Heart right ventricle (tissue), 16 donors: ENCODE data around the gene TMX3. TPM values are rescaled to one million over a fixed set of nuclear protein-coding genes. Genes with fewer than 3 reads are reported as not detected.

Experiments
- ATAC-seq, 8 donors: fragments of 200-7000 bp; cut with Tn5 transposase; one replicate each; pipeline ENCODE4 v1.9.1; 2020; ENCODE audit warnings: mild to moderate bottlenecking in 8 of 8, moderate library complexity in 8 of 8, moderate number of reproducible peaks in 1 of 8
- DNase-seq, 2 donors: peaks; one replicate each; pipeline ENCODE4 v3.0.0-alpha.2; 2020
- H3K27ac ChIP-seq, 10 donors: fragments of 200-600 bp; sonication (generic) in 2 of 10; one replicate each; pipeline versions ENCODE4 v1.5.0 to v1.8.0; 2020 to 2022; ENCODE audit warnings: mild to moderate bottlenecking in 3 of 10
- H3K27me3 ChIP-seq, 7 donors: fragments of 200-600 bp; one replicate each; pipeline ENCODE4 v1.8.0; 2021 to 2022; ENCODE audit warnings: mild to moderate bottlenecking in 2 of 7
- H3K36me3 ChIP-seq, 9 donors: fragments of 200-600 bp; sonication (generic) in 1 of 9; one replicate each; pipeline versions ENCODE4 v1.5.0 to v1.8.0; 2020 to 2022; ENCODE audit warnings: mild to moderate bottlenecking in 2 of 9
- H3K4me1 ChIP-seq, 9 donors: fragments of 200-600 bp; sonication (generic) in 1 of 9; one replicate each; pipeline versions ENCODE4 v1.5.0 to v1.8.0; 2020 to 2022; ENCODE audit warnings: mild to moderate bottlenecking in 4 of 9
- H3K4me3 ChIP-seq, 10 donors: fragments of 200-600 bp; sonication (generic) in 2 of 10; one replicate each; pipeline versions ENCODE4 v1.5.0 to v1.8.0; 2020 to 2022; ENCODE audit warnings: mild to moderate bottlenecking in 7 of 10, moderate library complexity in 2 of 10
- H3K9me3 ChIP-seq, 11 donors: fragments of 200-600 bp in 10 of 11; sonication (generic) in 2 of 11; one replicate each; pipeline versions ENCODE4 v1.5.0 to v1.8.0; 2013 to 2022; ENCODE audit warnings: mild to moderate bottlenecking in 2 of 11, control low read depth in 1 of 11, moderate library complexity in 1 of 11
- WGBS, 2 donors: extraction: QIAGEN DNeasy Blood & Tissue Kit; methylation state at CpG; one replicate each; pipeline ENCODE4 v1.1.7; 2013; ENCODE audit warnings: inconsistent platforms in 1 of 2; 5-methylcytosine and 5-hydroxymethylcytosine counted together
- intact Hi-C, 10 donors: fragments of 100-400 bp; cut with DNase I; formaldehyde crosslinking; loops; one replicate each; pipeline versions ENCODE4 v1.11.1 to v1.14.2; 2022
- polyA plus RNA-seq, 2 donors: library from polyadenylated mRNA; stranded (reverse); fragments of 200-250 nt; gene quantifications; one replicate each; pipeline ENCODE4 v1.2.3, GENCODE V29; 2013
- total RNA-seq, 10 donors: library from RNA; stranded (reverse); fragmentation: NEBNext Ultra II Directional in 3 of 10; extraction: Animal tissue kit (Norgen Biotek cat#: 25700) in 3 of 10; gene quantifications; one replicate each; pipeline versions ENCODE4 v1.2.1 to v1.2.4, GENCODE V29; 2021 to 2023
- TF ChIP-seq, protein P1 (sequence below), 9 donors: fragments of 200-600 bp; sonication (generic) in 2 of 9; IDR thresholded peaks; one replicate each; pipeline versions ENCODE4 v1.5.0 to v1.8.0; 2021 to 2022; ENCODE audit warnings: antibody characterized with exemption in 9 of 9, mild to moderate bottlenecking in 5 of 9, moderate library complexity in 1 of 9
- donor health status: Arrhythmogenic right ventricular cardiomyopathy.
- donor health status: ischemic (EF 13 %, LVEDD 7.1; RV severe dilation, severe dysfunction).
- donor health status: healthy with polysubstance abuse.
- donor health status: DM: no; HTN: yes; CAD: no.
- donor health status: DM: no; HTN: no; CAD: no.
- donor health status: ischemic (EF 25% LVEDD 6.9; RV normal size, moderate dysfunction).
- donor health status: ischemic (EF 25% LVEDD 5.7; RV mildly dilated, moderate dysfunction).
- donor health status: healthy.
- donor health status: DM: yes; HTN: yes; CAD: no.
- donor health status: Ischemic cardiomyopathy.
- donor health status: ischemic (EF 35%, LVEDD 5.7; RV mildly dilated, moderate dysfunction).
- donor health status: nonischemic (EF 11% LVEDD 7.7; RV severe dilation, severe dysfunction).
- donor health status: DM: yes; HTN: yes; CAD: no.
- donor health status: PGD.
- donor health status: ischemic (EF 29% LVEDD 5.4; RV normal size, mild dysfunction).
- donor health status: nonischemic (EF 23%, LVEDD 6.1; RV moderate dilation, normal function).

Gene TMX3
- total and polyA plus RNA-seq, 12 donors = 13.3 to 38.8 (median 29.8) TPM

DNA sequence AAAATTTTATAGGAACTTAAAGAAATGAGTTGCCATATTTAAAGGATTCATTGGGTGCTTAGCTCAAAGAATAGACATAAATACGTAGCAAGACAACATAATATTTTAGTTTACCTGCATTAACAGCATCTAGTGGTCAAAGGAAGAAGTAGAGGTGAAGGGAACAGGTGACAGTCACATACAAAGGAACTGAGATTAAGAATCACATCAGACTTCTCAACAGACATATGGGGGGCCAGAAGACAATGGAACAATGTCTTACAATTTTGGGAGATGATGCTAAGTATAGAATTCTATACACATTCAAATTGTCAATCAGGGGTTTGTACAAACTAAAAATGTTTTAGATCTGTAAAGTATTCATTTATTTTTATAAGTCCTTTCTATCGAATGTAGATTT is 44.4 kb upstream of the TMX3 start:
- peaks cover 0 to 7% (median 0%) of the 10 kb centered on the region in 9 donors for H3K4me1 ChIP-seq
- no peak overlapping the region for H3K4me3 ChIP-seq
- no peaks in the 10 kb centered on the region for H3K36me3 ChIP-seq
- TF ChIP-seq, protein P1, sequence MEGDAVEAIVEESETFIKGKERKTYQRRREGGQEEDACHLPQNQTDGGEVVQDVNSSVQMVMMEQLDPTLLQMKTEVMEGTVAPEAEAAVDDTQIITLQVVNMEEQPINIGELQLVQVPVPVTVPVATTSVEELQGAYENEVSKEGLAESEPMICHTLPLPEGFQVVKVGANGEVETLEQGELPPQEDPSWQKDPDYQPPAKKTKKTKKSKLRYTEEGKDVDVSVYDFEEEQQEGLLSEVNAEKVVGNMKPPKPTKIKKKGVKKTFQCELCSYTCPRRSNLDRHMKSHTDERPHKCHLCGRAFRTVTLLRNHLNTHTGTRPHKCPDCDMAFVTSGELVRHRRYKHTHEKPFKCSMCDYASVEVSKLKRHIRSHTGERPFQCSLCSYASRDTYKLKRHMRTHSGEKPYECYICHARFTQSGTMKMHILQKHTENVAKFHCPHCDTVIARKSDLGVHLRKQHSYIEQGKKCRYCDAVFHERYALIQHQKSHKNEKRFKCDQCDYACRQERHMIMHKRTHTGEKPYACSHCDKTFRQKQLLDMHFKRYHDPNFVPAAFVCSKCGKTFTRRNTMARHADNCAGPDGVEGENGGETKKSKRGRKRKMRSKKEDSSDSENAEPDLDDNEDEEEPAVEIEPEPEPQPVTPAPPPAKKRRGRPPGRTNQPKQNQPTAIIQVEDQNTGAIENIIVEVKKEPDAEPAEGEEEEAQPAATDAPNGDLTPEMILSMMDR (IDR thresholded peaks at IDR 0.05) = no peak
- peaks cover 0 to 18% (median 0%) of the 10 kb centered on the region in 11 donors for H3K9me3 ChIP-seq
- H3K27me3 ChIP-seq = no peaks in the 10 kb centered on the region
- ATAC-seq = no peak
- 91 to 93% methylated on average over 2 of the region's 2 CpGs for WGBS, 2 donors
- H3K27ac ChIP-seq = no peak overlapping the region
- DNase-seq = no peak
- intact Hi-C loops = no loop called here

DNA sequence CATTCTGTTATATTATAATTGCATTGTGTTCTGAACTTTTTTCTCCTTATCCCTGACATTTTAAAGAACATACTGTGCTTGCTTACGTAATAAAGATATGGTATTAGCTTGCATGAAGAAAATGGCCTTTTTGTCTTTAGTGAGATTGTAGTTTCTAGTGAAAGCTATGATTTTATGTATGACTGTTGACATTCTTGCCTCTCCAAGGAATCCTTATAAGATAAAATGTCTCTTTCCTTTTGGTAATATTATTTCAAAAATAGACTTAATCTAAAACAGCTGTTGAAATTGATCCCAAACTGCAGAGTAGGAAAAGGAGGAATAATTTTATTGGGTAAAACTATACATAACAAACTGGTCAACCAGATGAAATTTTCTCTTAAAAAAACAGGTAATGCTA is 42.2 kb upstream of the TMX3 start:
- no peak for DNase-seq
- ATAC-seq = peak in 2 of 8 donors; percentile 20 to 39
- WGBS, 2 donors = 66 to 67% methylated on average over 1 of the region's 1 CpG
- Histone ChIP-seq H3K27me3 (no peaks in the 10 kb centered on the region), H3K36me3 (no peaks in the 10 kb centered on the region), H3K4me1 (peaks cover 0 to 5% (median 0%) of the 10 kb centered on the region in 9 donors), H3K4me3 (no peak overlapping the region), H3K27ac (peak overlapping the region in 1 of 10 donors; percentile 31), H3K9me3 (peaks cover 0 to 20% (median 0%) of the 10 kb centered on the region in 11 donors)
- TF ChIP-seq, protein P1 (IDR thresholded peaks at IDR 0.05) = no peak
- intact Hi-C loops = no loop called here

DNA sequence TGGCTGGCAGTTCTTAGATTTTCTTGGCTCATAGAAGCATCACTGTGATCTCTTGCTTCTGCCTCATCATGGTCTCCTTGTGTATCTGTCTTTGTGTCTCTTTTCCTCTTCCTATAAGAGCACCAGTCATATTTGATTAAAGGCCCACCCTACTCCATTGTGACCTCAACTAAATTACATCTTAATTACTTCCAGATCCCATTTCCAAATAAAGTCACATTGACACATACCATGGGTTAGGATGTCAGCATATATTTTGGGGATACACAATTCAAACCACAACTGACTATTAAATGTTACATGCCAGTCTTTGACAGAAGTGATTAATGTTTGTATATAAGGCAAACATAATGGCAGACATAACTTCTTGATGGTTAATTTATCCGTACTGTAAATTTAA is 27.3 kb upstream of the TMX3 start:
- no peaks in the 10 kb centered on the region for H3K27me3 ChIP-seq
- H3K36me3 ChIP-seq = no peaks in the 10 kb centered on the region
- no peak overlapping the region for H3K27ac ChIP-seq
- no peak overlapping the region for H3K4me3 ChIP-seq
- ATAC-seq (no peak), DNase-seq (no peak)
- WGBS, 2 donors = 91 to 93% methylated on average over 1 of the region's 1 CpG
- TF ChIP-seq, protein P1 (IDR thresholded peaks at IDR 0.05) = no peak
- H3K4me1 ChIP-seq = peaks cover 0 to 5% (median 0%) of the 10 kb centered on the region in 9 donors
- no peaks in the 10 kb centered on the region for H3K9me3 ChIP-seq
- intact Hi-C loops = no loop called here

DNA sequence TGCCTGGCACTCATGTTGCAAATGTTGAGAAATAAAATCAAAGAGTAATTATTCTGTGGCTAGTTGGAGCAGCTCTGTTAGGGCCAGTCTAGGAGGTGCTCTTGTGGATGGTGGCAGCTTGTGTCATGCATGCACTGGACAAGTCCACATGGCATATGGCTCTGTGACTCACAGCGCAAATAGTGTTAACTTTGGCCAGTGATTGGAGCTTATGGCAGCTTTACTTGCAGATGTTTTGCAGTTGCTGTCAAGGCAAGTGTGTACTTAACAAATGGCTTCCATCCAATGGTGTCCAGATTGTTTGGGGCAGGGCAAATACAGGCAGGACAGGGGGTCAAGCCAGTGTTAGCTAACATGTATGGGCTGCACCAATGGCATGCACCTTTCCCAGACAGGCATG is 26.1 kb upstream of the TMX3 start:
- intact Hi-C loops = no loop called here
- H3K36me3 ChIP-seq = no peaks in the 10 kb centered on the region
- no peaks in the 10 kb centered on the region for H3K27me3 ChIP-seq
- no peaks in the 10 kb centered on the region for H3K9me3 ChIP-seq
- no peak overlapping the region for H3K27ac ChIP-seq
- no peak overlapping the region for H3K4me3 ChIP-seq
- peaks cover 0 to 5% (median 0%) of the 10 kb centered on the region in 9 donors for H3K4me1 ChIP-seq
- no peak for ATAC-seq
- DNase-seq = no peak
- TF ChIP-seq, protein P1 (IDR thresholded peaks at IDR 0.05) = no peak
- 88 to 97% methylated on average over 1 of the region's 1 CpG for WGBS, 2 donors
